Peyer's patch (tissue), 4 donors: ENCODE measurements around the gene CD80. TPM values are rescaled to one million over a fixed set of nuclear protein-coding genes. Genes with fewer than 3 reads are reported as not detected.

ENCODE experiments used
- DNase-seq, 3 donors: peaks; one replicate each; pipeline ENCODE4 v3.0.0-alpha.2; 2017 to 2019
- H3K27ac ChIP-seq, 4 donors: fragments of 200-600 bp; sonication (generic); one replicate each; pipeline ENCODE4 v1.5.1; 2016 to 2019
- H3K27me3 ChIP-seq, 2 donors: fragments of 200-600 bp; sonication (generic); one replicate each; pipeline ENCODE4 v1.5.1; 2019
- H3K36me3 ChIP-seq, 3 donors: fragments of 200-600 bp; sonication (generic); one replicate each; pipeline ENCODE4 v1.5.1; 2016 to 2019
- H3K4me1 ChIP-seq, 4 donors: fragments of 200-600 bp; sonication (generic); one replicate each; pipeline ENCODE4 v1.5.1; 2016 to 2019
- H3K4me3 ChIP-seq, 4 donors: fragments of 200-600 bp; sonication (generic); 1 replicate in 3 of 4; 2 replicates in 1 of 4; pipeline ENCODE4 v1.5.1; 2016 to 2019; ENCODE audit warnings: mild to moderate bottlenecking in 1 of 4
- H3K9me3 ChIP-seq, 4 donors: fragments of 200-600 bp; sonication (generic); one replicate each; pipeline ENCODE4 v1.5.1; 2016 to 2019; ENCODE audit warnings: mild to moderate bottlenecking in 1 of 4
- POLR2A ChIP-seq, 2 donors: fragments of 450-650 bp; IDR thresholded peaks; one replicate each; pipeline ENCODE4 v1.5.1; 2017; ENCODE audit warnings: antibody characterized with exemption in 2 of 2, mild to moderate bottlenecking in 2 of 2, moderate library complexity in 2 of 2
- total RNA-seq, 4 donors: library from RNA; depleted of rRNA; stranded (reverse); fragments of >200 nt; gene quantifications; one replicate each; pipeline ENCODE4 v1.1.0, GENCODE V29; 2016
- TF ChIP-seq, protein P1 (sequence below), 6 experiments: fragments of 450-650 bp in 4 of 6; fragments of 200-600 bp in 2 of 6; sonication (generic) in 1 of 6; IDR thresholded peaks; one replicate each; pipeline ENCODE4 v1.5.1; 2017 to 2019; ENCODE audit warnings: antibody characterized with exemption in 6 of 6, mild to moderate bottlenecking in 3 of 6, moderate library complexity in 1 of 6

The CD80 gene
- total RNA-seq, 4 donors from 2014 or later, result 4.2 to 19.8 TPM; not detected in 2

- Histone ChIP-seq H3K27ac (no peak overlapping the region), H3K4me1 (peaks cover 0 to 5% (median 0%) of the 10 kb centered on the region in 4 donors), H3K9me3 (no peaks in the 10 kb centered on the region), H3K36me3 (no peaks in the 10 kb centered on the region), H3K4me3 (no peak overlapping the region), H3K27me3 (no peaks in the 10 kb centered on the region)
- DNase-seq, result peak in 1 of 3 donors; percentile 56
- no peak for TF ChIP-seq POLR2A (IDR thresholded peaks at IDR 0.05)
Measured at GRCh38 chr3:119600732-119601131, 41.3 kb upstream of the CD80 start.

- H3K36me3 ChIP-seq, result no peaks in the 10 kb centered on the region
- H3K4me3 ChIP-seq, result no peak overlapping the region
- DNase-seq, result no peak
- H3K9me3 ChIP-seq, result no peaks in the 10 kb centered on the region
- no peaks in the 10 kb centered on the region for H3K27me3 ChIP-seq
- no peak for TF ChIP-seq POLR2A (IDR thresholded peaks at IDR 0.05)
- TF ChIP-seq, protein P1, sequence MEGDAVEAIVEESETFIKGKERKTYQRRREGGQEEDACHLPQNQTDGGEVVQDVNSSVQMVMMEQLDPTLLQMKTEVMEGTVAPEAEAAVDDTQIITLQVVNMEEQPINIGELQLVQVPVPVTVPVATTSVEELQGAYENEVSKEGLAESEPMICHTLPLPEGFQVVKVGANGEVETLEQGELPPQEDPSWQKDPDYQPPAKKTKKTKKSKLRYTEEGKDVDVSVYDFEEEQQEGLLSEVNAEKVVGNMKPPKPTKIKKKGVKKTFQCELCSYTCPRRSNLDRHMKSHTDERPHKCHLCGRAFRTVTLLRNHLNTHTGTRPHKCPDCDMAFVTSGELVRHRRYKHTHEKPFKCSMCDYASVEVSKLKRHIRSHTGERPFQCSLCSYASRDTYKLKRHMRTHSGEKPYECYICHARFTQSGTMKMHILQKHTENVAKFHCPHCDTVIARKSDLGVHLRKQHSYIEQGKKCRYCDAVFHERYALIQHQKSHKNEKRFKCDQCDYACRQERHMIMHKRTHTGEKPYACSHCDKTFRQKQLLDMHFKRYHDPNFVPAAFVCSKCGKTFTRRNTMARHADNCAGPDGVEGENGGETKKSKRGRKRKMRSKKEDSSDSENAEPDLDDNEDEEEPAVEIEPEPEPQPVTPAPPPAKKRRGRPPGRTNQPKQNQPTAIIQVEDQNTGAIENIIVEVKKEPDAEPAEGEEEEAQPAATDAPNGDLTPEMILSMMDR (IDR thresholded peaks at IDR 0.05), result no peak
- peaks cover 0 to 5% (median 0%) of the 10 kb centered on the region in 4 donors for H3K4me1 ChIP-seq
- no peak overlapping the region for H3K27ac ChIP-seq
Measured at GRCh38 chr3:119599558-119600174, 40.3 kb upstream of the CD80 start.

DNA sequence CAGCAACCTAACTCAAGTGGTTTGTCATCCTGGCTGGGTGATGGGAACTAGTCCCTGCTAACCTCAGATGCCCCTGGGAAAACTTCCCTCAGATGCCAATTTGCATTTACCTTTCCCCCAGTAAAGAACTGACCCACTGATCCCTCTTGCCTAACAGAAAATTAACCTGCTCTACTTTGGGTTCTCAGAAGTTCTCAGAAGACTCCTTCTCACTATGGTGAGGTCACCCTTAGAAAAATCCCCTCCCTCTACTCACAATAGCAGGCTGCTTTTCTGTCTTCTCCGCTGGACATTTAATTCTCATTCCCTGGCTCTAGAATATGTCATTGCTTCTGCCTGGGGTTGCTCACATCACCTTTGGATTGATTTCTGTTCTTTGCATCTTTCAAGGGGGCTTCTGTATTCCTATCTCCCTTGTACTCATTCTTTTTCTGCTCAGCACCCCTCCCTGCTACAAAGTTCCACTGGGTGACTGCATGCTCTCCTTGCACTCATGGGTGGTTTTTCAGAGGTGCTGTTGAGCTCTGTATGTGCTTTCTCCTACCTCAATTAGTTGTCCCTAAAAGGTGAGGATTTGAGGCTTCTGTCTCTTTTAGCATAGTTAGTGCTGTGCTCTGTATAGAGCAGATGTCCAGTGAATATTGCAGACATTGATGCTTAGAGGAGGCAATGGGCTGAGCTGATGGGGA lies 39.1 kb upstream of the CD80 start:
- no peaks in the 10 kb centered on the region for H3K36me3 ChIP-seq
- no peaks in the 10 kb centered on the region for H3K27me3 ChIP-seq
- H3K4me3 ChIP-seq, result no peak overlapping the region
- H3K9me3 ChIP-seq, result no peaks in the 10 kb centered on the region
- H3K27ac ChIP-seq, result no peak overlapping the region
- H3K4me1 ChIP-seq, result peaks cover 0 to 5% (median 0%) of the 10 kb centered on the region in 4 donors
- no peak for DNase-seq
- TF ChIP-seq, protein P1 (IDR thresholded peaks at IDR 0.05), result no peak
- TF ChIP-seq POLR2A (IDR thresholded peaks at IDR 0.05), result no peak

DNA sequence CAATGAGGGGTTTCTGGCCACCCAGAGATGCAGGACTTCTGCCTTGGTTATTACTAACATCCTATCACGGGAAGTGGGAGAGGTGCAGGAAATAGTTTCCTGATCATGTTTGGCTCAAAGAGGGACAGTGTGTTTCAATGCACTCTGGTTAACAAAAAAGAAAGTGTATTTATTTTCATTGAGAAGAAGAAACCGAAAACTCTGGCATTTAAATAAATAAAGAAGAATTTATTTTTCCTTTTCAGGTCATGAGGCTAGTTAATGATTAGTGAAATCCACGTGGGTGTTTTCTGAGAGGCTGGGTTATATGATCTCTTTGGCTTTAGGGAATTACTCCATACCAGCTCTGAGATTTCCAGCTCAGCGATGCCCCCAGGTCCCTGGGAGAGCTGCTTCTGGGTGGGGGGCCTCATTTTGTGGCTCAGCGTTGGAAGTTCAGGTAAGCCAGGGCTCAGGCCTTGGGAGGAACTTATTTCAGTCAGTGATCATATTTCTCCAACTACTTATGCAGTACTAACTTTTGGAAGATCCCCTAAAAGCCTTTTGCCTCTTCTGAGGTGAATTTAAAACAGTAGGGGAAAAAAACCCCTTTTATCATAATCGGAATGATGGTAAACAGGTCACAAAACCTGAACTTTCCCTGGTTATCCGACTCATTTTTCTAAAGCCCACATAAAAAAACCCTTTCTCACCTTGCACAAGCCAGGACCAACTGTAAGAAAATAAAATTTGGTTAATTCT lies 38.3 kb upstream of the CD80 start, which contains the start of gene PLA1A:
Gene PLA1A, plus strand, starts transcription at position 338 of the 741 bp plus-strand sequence. Its CDS starts 29 bp downstream, at position 367.
- no peak for DNase-seq
- Histone ChIP-seq H3K4me3 (no peak within 1 kb of the TSS), H3K4me1 (peaks cover 0 to 5% (median 0%) of the 10 kb centered on the region in 4 donors), H3K36me3 (no peaks in the 10 kb centered on the region), H3K27me3 (no peaks in the 10 kb centered on the region), H3K9me3 (no peaks in the 10 kb centered on the region), H3K27ac (peak within 1 kb of the TSS in 1 of 4 donors; percentile 13)
- TF ChIP-seq, protein P1 (IDR thresholded peaks at IDR 0.05), result no peak
- TF ChIP-seq POLR2A (IDR thresholded peaks at IDR 0.05), result no peak

- Histone ChIP-seq H3K27ac (no peak overlapping the region), H3K36me3 (no peaks in the 10 kb centered on the region), H3K4me1 (peaks cover 0 to 5% (median 0%) of the 10 kb centered on the region in 4 donors), H3K27me3 (no peaks in the 10 kb centered on the region), H3K4me3 (no peak overlapping the region), H3K9me3 (no peaks in the 10 kb centered on the region)
- TF ChIP-seq, protein P1 (IDR thresholded peaks at IDR 0.05), result no peak
- no peak for TF ChIP-seq POLR2A (IDR thresholded peaks at IDR 0.05)
- no peak for DNase-seq
Measured at GRCh38 chr3:119596398-119596797, 37.0 kb upstream of the CD80 start.
